Mononuclear cell (primary cell): ENCODE results near the gene ESYT3. TPM values are rescaled to one million over a fixed set of nuclear protein-coding genes. Genes with fewer than 3 reads are reported as not detected.
"Not testable (repeated sequence)": the region's sequence is repeated elsewhere in the genome, so short reads cannot be mapped to it uniquely, and the experiment has no call there.

ENCODE experiments used
- H3K27me3 ChIP-seq: 2 replicates; pipeline ENCODE4 v1.6.0; 2011; ENCODE audit warnings: low read length, control low read depth; ENCODE audit not compliant: insufficient read depth
- H3K4me1 ChIP-seq: 2 replicates; pipeline ENCODE4 v1.5.1; 2011; ENCODE audit warnings: mild to moderate bottlenecking, low read length, control low read depth; ENCODE audit not compliant: insufficient read depth
- H3K4me3 ChIP-seq: 2 replicates; pipeline ENCODE4 v1.5.1; 2011; ENCODE audit warnings: mild to moderate bottlenecking, low read length, moderate library complexity
- H3K9me3 ChIP-seq: 2 replicates; pipeline ENCODE4 v1.5.1; 2011; ENCODE audit warnings: low read depth, mild to moderate bottlenecking, control low read depth, low read length
- total RNA-seq: library from RNA; depleted of rRNA; stranded (reverse); fragments of >200 nt; gene quantifications from one replicate; pipeline ENCODE4 v1.2.3, GENCODE V29; 2012

Gene ESYT3
- total RNA-seq, 1 donor: 0.21 TPM

DNA sequence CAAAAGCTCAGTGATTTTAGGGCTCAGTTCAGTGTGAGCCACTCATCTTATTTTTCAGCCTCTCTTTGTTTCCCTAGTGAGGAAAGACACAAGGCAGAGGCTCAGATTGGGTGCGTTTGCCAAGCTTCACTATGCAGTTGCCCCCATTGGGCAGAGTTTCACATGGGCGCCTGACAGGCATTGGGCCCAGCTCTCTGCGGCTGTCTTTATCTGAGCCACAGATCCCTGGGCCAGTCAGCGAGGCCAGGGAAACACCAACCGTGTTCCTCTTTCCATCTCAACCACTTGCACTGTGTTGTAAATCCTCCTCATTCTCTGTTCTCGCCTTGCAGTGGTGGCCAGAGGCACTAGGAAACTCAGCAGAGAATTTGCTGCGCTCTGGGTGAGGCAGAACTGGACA, 10.8 kb downstream of the ESYT3 start:
- no peaks in the 10 kb centered on the region for H3K4me1 ChIP-seq
- no peak overlapping the region for H3K4me3 ChIP-seq
- H3K9me3 ChIP-seq: no peaks in the 10 kb centered on the region
- no peaks in the 10 kb centered on the region for H3K27me3 ChIP-seq

DNA sequence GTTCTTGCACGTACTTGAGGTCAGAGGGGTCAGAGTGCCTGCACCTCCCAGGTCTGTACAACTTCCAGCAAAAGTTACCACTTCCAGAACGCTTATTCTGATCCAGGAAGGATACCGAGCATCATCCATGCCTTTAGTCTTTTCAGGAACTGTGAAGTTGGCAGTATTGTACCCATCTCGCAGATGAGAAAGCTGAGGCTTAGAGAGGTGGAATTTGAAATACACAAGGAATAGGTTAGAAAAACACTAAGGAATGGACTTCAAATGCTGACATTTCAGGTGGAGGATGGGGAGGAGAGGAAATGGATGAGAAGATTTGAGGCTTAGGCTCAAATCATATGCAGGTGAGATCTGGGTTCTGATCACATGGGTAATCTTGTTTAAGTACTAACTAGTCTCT, 11.2 kb downstream of the ESYT3 start:
- Histone ChIP-seq H3K27me3 (no peaks in the 10 kb centered on the region), H3K4me1 (no peaks in the 10 kb centered on the region), H3K4me3 (no peak overlapping the region), H3K9me3 (no peaks in the 10 kb centered on the region)

DNA sequence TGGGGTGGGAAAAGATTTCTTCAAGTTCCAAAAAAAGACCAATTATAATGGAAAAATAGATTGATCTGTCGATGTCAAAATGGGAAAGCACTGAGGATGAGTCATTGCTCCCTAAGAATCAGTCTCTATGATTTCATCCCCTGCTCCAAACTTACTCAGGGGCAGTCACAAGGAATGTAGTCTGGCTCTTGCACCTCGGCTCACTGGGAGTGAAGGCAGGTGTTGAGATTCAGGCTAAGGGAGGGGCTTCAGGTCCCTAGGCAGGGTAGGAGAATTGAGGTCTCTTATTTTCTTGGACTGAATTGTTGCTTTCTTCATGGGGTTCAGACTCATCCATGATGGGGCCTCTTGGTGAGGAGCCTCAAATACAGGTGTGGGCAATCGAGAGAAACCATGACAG, 14.2 kb downstream of the ESYT3 start:
- Histone ChIP-seq H3K4me1 (no peaks in the 10 kb centered on the region), H3K9me3 (no peaks in the 10 kb centered on the region), H3K27me3 (no peaks in the 10 kb centered on the region), H3K4me3 (no peak overlapping the region)

DNA sequence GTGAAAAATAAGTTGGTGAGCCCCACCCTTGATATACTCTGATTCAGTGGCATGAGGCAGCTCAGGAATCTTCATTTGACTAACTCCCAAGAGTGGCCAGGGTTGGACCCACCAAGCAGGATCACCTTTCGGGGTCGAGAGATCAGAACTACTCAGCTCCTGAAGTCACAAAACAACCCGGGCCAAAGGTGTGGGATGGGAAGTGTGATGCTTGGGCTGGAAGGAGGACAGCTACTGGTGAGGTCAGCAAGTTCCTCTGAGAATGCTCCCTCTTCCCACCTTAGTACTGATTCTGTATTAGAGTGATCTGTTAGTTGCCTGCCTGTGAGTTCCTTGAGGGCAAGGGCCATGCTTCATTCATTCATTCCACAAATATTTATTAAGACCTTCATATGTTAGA, 15.1 kb downstream of the ESYT3 start:
- Histone ChIP-seq H3K9me3 (no peaks in the 10 kb centered on the region), H3K4me3 (no peak overlapping the region), H3K4me1 (no peaks in the 10 kb centered on the region), H3K27me3 (no peaks in the 10 kb centered on the region)

DNA sequence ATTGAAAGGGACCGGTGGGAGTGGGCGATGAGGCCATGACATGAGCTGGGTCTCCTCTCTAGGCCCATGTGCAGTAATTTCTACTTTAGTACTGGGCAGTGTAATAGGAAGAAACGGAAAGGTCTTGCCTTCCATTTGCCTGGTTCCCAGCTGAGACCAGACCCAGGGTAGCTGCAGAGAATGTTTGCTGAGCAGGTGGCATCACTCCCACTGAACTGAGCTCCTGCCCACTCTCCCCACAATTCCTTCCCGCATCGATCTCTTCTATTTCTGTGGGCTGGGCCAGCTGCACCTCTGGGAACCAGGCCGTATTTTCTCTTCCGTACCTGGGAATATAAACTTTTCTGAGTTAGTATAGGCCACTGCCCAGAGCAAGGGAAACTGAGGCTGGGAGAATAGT, 15.8 kb downstream of the ESYT3 start:
- Histone ChIP-seq H3K27me3 (no peaks in the 10 kb centered on the region), H3K4me3 (no peak overlapping the region), H3K4me1 (no peaks in the 10 kb centered on the region), H3K9me3 (no peaks in the 10 kb centered on the region)

DNA sequence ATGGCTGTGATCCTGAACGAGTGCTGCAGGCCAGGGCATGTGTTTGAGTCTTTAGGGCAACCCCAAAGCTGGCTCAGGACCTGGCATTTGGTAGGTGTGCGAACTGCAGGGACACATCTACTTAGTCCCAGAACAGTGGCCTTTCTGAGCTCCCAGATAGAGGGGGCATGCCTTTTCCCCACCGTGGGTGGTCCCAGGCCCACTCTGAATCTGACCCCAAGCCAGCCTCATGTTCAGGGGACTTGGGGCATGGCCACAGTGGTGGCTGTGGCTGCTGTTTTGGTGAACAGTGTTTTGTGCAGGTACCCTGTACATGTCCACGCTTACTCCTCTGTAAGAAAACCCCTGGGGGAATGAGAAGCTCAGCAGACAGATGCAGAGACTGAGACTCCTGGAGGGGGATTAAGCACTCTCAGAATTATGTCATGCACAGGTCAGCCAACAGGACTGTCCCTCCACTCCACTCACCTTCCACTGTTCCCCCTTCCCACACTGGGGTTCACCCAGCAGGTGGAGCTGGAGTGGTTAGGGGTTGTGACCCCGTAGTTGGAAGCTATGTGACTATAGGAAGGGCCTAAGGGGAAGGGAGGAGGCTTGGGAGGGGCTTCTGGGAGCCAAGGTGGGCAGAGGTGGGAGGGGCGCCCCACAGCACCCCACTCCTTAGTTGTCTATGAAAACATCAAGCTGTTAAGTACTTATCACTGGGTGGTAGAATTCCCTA, 16.4 kb downstream of the ESYT3 start:
- no peaks in the 10 kb centered on the region for H3K4me1 ChIP-seq
- H3K27me3 ChIP-seq: no peaks in the 10 kb centered on the region
- no peaks in the 10 kb centered on the region for H3K9me3 ChIP-seq
- no peak overlapping the region for H3K4me3 ChIP-seq

DNA sequence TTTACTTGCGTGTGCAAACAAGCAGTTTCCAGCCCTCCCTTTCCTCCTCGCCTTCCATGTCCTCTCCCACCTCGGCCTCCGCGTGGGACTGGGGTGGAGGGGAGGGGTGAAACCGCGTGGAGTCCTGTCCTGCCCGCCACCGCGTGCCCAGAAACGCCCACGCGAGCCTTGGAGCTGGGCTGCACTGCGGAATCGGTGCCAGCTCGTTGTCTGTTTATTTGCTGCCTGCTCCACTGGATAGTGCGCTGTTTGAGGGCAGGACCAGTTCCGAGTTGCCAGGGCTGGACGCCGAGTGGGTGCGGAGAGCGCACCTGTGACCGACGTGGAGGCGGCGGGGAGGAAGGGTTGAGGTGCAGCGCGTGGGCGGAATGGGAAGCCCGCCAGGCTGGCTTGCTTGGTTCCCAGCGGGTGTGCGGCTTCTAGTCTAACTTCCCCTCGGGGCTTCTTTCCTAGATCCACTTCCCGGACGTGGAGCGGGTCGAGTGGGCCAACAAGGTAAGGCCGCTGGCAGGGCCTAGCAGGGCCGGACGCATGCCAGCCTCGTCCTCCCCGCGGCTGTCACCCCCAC, 17.3 kb downstream of the ESYT3 start:
- no peak overlapping the region for H3K4me3 ChIP-seq
- H3K27me3 ChIP-seq: no peaks in the 10 kb centered on the region
- H3K9me3 ChIP-seq: no peaks in the 10 kb centered on the region

DNA sequence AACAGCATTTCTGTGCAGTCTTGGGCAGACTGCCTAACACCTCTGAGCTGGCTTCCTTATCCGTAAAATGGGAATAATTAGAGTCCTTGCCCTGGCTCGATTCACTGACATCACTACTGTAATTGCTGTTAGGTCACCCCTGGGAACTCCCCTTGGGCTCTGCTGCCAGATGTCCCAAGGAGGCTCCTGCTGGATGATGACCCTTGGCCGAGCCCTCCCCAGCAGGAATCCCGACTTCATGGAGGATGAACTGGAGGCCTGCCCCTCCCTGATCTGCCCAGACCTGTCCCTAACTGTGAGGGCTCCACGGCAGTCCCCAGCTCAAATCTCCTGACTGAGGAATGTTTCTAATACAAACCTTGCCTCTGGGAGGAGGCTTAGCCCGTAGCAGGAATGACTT, 18.0 kb downstream of the ESYT3 start:
- Histone ChIP-seq H3K4me1 (no peaks in the 10 kb centered on the region), H3K27me3 (no peaks in the 10 kb centered on the region), H3K9me3 (no peaks in the 10 kb centered on the region), H3K4me3 (no peak overlapping the region)

More for the DNA sequence above, 17.3 kb downstream of the ESYT3 start:
- H3K4me1 ChIP-seq: no peaks in the 10 kb centered on the region

DNA sequence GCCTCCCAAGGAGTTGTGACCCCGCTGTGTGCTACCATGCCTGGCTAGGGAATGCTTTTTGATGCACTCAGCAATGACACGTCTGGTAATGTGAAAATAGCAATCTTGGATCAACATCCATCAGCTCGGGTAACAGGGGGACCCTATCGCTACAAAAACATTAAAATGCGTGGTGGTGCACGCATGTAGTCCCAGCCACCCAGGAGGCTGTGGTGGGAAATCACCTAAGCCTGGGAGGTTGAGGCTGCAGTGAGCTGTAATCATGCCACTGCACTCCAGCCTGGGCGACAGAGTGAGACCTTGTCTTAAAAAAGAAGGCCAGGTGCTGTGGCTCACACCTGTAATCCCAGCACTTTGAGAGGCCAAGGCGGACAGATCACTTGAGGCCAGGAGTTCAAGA, 19.5 kb downstream of the ESYT3 start:
- not testable (repeated sequence) for H3K4me3 ChIP-seq, H3K27me3 ChIP-seq, H3K9me3 ChIP-seq, H3K4me1 ChIP-seq

DNA sequence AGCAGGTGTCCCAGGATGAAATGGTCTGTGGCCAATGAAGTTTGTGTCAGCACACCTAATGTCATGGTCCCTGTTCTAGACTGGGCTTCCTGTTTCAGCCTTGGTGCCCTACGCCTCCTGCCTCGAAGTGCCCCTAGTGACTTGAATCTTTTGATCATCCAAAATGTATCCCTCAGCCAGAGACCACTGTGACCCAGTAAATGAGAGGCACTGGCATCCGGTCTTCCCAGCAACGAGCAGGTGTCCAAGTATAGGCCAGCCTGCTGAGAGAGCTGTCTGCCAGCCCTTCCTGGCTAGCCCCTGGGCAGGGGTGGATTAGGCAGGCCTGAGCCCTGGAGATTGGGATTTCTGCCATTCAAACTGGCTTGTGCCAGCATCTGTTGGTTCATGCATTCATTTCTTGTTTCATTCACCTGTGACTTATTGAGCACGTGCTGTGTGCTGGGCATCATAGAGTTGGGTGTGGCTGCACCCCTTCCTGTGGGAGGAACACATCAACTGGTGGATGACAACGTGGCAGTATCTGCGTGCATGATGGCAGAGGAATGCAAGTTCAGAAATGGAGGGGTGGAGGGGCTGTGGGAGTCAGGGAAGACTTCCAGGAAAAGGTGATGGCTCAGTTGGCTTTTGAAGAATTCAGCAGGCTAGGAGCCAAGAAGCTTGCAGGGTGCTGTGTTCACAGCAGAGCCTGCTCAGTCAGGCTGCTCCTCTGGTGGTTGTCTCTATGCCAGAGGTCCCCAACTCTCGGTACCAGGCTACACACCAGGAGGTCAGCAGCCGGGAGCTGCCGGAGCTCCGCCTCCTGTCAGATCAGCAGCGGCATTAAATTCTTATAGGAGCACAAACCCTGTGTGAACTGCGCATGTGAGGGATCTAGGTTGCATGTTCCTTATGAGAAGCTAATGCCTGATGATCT, 21.6 kb downstream of the ESYT3 start:
- H3K4me1 ChIP-seq: no peaks in the 10 kb centered on the region
- H3K4me3 ChIP-seq: no peak overlapping the region
- H3K9me3 ChIP-seq: no peaks in the 10 kb centered on the region
- no peaks in the 10 kb centered on the region for H3K27me3 ChIP-seq

DNA sequence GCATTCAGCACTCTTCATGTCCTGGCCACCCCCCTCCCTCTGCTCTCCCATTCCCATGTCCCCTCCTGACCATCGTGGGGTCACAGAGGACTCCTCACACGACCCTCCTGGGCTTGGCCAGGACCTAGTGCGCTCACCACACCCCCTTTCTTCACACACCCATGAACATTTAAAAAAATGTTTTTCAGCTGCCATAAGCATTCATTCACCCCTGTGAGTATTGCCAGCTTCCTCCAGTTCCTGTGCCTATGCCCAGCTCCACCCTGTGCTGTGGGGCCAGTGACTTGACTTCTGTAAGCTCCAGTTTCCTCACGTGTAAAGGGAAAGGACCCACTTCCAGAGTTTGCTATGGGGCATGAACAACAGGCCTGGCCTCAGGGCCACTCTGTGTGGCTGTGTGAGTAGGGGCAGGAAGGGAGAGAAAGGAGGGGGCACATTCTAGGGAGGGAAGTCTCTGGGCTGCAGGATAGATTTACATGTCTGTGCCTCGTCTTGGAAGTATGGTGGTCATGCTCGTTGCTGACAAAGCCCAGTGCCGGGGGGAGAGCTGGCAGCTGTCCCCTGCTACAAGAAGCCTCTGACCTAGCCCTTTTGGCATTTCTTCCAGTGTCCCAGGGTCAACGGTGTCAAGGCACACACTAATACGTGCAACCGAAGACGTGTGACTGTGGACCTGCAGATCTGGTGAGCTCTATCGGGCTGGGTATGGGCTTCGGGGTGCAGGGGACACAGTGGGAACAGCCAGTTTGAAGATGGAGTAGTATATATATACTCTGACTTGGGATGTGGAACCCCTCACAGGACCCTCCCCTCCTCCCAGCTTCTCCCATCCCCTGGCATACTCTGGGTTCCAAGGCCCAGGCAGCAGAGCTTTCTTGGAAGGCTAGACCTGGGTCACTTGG, 22.8 kb downstream of the ESYT3 start:
- Histone ChIP-seq H3K4me3 (no peak overlapping the region), H3K27me3 (no peaks in the 10 kb centered on the region), H3K9me3 (no peaks in the 10 kb centered on the region), H3K4me1 (no peaks in the 10 kb centered on the region)

DNA sequence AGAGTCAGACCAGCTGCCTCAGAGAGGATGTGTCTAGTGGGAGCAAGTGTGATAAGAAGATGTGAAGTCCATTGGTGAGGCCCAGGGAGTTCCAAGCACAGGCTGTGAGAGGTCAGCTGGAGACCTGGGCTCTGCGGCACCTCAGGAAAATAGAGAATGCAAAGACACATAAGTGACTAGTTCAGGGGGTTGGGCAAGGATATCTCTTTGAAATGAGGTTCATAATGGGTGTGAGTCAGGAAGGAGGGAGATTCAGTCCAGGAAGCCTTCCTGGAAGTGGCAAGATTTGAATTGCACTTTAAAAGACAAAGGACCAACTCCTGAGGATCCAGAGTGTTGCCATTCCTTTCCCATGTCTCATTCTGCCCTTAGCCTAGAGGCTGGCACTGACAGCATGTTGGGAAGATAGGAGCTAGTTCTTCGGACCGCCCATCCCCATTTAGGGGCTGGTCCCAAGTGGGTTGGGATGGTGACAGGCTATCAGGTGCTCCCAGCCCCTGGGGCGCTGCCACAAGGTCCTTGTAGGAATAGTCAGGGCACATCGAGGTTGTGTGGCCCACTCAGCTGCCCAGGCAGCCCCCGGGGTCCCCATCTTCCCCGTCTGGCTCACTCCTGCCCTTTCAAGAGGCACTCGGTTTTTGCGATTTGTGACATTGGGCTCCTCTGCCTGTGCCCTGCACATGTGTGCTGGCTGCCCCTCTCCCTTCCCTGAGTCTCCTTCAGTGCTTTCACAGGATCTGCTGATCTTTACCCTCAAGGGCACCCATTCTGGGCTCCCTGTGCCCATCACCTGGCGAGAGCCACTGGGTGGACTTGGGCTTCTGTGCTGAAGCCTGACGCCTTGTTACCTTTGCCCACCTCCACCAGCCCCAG, 23.7 kb downstream of the ESYT3 start:
- Histone ChIP-seq H3K4me1 (no peaks in the 10 kb centered on the region), H3K27me3 (no peaks in the 10 kb centered on the region), H3K4me3 (no peak overlapping the region), H3K9me3 (no peaks in the 10 kb centered on the region)

DNA sequence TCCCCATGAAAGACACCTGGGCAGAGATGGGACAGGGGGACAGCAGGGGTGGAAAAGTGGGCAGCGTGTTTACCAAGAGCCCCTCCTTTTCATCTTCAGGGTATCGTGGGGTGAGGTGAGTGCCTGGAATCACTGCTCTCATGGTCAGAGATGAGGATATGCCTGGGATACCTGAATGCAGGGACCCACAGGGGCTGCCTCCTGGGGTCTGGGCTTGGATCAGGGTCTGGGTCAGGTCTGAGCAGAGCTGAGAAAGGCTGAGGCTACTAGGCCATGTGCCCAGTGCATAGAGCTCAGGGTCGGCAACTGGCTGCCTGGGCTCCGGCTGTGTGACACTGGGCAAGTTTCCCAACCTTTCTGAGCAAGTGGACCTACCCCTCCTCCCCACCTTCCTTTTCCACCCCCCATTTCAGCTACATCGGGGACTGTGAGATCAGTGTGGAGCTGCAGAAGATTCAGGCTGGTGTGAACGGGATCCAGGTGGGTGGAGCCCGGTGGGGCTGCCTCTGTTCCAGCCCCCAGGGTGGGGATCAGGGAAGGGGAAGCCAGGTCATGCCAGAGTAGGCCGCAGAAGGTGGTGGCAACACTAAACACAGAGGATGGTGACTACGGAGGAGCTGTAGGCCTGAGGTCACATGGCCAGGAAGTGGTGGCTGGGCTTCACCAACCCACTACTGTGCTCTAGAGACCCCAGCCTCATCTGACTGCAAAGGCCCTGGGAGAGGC, 24.5 kb downstream of the ESYT3 start:
- Histone ChIP-seq H3K27me3 (no peaks in the 10 kb centered on the region), H3K4me1 (no peaks in the 10 kb centered on the region), H3K4me3 (no peak overlapping the region), H3K9me3 (no peaks in the 10 kb centered on the region)
